Body of pancreas (tissue), 4 donors: ENCODE data around the gene IGSF6.

Experiments used
- POLR2A ChIP-seq, 3 donors: fragments of 450-650 bp; IDR thresholded peaks; one replicate each; pipeline ENCODE4 v1.6.1; 2016; ENCODE audit warnings: antibody characterized with exemption in 3 of 3, mild to moderate bottlenecking in 2 of 3
- TF ChIP-seq, protein P1 (sequence below), 7 experiments: fragments of 450-650 bp in 4 of 7; fragments of 200-600 bp in 3 of 7; sonication (generic) in 3 of 7; IDR thresholded peaks; one replicate each; pipeline ENCODE4 v1.5.1; 2016 to 2019; ENCODE audit warnings: antibody characterized with exemption in 7 of 7

DNA sequence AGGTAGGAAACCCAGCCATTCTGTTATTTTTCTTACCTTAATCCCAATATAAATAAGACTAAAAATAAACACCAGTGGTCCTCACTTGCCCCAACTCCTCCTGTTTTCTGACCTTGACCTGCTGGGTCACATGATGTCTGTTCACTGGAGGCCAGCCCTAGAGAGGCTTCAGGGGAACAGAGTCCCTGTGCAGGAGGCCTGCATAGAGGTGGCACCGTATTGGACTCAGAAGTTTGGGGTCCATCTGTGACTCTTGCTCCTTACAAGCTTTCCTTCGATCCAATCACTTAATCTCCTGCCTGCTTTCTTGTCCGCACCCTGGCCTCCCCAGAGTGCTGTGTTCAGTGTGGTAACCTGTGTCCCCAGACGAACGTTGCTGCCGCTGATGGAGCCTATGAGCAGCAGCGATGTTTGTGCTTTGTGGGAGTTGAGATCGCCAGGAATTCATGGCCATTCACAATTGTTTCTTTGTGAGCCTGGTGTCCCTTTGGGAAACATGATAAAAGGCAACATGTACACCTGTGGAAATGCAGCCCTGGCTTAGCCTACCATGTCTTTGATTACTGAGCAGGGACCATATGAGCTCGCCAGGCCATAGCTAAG lies 4.7 kb downstream of the IGSF6 start:
- TF ChIP-seq, protein P1, sequence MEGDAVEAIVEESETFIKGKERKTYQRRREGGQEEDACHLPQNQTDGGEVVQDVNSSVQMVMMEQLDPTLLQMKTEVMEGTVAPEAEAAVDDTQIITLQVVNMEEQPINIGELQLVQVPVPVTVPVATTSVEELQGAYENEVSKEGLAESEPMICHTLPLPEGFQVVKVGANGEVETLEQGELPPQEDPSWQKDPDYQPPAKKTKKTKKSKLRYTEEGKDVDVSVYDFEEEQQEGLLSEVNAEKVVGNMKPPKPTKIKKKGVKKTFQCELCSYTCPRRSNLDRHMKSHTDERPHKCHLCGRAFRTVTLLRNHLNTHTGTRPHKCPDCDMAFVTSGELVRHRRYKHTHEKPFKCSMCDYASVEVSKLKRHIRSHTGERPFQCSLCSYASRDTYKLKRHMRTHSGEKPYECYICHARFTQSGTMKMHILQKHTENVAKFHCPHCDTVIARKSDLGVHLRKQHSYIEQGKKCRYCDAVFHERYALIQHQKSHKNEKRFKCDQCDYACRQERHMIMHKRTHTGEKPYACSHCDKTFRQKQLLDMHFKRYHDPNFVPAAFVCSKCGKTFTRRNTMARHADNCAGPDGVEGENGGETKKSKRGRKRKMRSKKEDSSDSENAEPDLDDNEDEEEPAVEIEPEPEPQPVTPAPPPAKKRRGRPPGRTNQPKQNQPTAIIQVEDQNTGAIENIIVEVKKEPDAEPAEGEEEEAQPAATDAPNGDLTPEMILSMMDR (IDR thresholded peaks at IDR 0.05): no peak
- TF ChIP-seq POLR2A (IDR thresholded peaks at IDR 0.05): no peak
